ENCODE results near the gene MRTFA.

The MRTFA gene

DNA sequence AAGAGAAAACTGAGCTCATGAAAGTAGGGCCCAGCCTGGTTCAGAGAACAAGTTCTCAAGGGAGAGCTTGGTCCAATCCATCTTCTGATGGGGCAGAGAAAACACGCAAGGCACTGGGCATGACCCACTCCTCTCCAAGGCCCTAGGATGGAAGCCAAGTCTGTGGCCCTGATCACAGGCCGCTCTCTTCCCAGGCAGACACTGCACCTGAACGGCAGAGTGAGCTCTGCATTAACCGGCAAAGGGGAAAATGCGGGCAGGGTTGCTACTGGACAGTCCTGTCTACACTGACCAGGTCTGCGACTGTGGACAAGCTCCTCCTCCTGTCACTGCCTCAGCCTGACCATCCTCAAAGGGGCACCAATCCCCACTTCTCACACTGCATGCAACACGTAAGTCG, 216.8 kb downstream of the MRTFA start:
- no peak for DNase-seq

DNA sequence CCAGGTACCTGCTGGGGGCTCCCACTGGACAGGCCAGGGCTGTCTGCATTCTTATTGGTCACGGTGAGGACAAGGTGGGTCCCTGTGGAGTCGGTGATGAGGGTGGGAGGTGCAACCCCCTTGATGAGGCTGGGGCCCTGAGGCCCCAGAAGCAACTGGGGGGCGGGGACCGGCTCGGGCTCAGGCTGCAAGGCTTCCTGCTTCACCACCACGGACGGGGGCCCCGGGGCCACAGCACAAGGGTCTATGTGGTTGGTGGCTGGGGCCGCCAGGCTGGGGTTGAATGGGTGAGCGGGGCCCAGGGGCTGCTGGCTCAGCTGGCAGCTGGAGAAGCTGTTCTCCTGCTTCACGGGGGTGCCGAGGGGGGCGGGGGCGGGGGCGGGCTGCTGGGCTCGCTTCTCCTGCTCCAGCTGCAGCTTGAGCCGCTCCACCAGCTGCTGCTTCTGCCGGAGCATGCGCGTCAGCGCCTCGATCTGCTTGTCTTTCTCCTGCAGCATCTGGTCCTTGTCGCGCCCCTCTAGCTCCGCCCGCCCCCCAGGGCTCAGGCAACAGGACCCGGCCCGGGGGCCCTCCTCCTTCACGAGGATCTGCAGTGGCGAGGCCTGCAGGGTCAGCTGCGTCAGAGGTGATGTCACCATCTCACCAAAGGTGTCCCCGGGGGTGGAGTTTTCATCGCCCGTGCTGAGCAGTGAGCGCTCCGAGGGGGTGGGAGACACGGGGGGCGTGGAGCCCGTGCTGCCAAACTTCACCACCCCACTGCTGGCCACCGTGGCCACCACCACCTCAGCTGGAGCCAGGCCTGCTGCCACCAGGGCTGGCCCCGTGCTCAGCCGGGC, 217.9 kb downstream of the MRTFA start:
- DNase-seq = no peak

DNA sequence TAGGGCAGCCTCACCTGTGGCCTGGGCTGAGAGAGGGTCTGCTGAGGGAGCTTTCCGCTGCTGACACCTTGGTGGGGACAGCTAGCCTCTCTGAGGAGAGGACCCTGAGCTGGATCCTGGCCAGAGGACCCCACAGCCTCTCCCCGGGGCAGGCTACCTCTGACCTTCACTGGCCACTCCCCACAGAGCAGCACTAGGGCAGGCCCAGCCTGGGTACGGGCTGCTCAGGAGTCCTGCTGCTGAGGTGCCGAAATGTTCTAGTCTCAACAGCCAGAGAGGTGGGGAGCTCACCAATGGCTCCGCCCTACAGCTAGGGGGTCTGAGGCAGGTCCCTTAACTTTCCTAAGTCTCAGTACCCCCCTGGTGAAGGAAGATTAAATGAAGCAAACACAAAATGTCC, 218.6 kb downstream of the MRTFA start:
- no peak for DNase-seq

DNA sequence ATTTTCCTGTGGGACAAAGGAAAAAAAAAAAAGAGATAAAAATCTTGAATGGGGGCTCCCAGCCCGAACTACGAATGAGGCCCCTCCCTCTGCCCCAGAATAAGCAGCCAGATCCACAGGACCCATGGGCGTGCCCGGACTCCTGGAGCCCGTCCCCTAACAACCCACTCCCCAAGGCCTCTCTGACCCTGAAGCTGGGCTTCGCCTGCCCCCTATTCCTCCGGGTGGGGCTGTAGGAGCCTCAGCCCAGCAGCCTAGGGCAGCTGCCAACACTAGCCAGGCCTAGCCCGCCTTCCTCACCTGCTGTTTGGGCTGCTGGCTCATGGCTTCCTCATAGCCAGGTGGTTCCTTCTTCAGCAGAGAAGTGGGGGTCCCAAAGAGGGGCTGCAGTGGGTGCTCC, 219.5 kb downstream of the MRTFA start:
- no peak for DNase-seq

DNA sequence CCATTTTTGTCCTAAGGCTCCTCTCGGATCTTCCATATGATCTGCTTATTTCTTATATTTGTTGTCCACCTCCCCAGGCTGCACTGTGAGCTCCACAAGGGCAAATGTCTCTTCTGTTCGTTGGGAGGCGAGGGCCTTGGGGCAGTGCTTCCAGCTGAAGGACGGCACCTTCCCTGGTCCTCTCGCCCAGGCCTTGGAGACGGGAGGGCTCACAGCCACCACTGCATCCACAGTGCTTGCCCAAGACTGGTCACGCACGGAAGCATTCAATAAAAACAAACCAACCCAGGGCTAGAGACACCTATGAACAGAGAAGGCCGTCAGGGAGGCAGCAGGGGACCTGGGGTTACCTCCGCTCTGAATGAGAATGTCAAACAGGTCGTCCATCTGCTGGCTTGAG, 219.9 kb downstream of the MRTFA start:
- no peak for DNase-seq

DNA sequence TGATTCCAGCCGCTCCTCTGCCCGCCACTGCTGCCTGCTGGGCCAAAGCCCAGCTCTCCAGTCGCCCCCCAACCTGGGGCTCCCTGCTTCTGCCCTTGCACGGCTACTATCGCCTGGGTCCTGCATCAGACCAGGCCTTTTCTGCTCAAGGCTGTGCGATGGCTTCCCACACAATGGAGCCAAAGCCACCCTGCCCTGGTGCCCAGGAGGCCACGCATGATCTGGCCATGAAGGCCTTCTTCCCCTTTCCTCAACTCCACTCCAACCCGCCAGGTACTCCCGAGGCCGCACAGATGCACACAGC, 220.3 kb downstream of the MRTFA start:
- no peak for DNase-seq

DNA sequence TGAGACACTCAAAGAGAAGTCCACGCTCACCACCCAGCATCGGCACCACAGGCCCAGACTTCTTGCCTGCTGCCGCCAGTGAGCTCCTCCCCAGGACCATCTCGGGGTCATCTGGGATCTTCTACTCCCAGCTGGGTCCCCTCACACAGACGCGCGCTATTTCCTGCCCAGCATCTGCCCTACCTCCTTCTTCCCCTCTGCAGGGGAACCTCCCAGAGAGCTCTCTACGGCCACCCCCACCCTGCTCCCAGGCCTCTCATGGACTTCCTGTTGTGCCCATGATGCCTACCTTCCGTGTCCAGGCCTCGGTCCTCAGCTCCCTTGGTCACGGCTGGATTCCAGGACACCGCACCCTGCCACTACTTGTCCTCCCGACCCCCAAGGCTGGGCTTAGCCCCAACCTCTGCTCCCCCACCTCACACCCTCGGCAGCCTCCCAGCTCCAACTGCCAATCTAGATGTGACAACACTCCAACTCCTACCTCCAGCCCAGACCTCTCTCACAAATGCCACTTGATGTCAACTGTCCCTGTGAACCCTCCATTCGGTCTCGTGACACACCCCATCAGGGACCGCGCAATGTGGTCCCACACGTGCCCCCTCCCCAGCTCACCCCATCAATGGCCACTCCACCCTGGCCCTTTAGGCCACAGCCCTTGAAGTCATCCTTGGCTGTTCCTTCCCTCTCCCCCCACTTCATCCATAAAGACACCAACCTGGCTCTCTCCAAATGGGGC, 220.8 kb downstream of the MRTFA start:
- DNase-seq = no peak

DNA sequence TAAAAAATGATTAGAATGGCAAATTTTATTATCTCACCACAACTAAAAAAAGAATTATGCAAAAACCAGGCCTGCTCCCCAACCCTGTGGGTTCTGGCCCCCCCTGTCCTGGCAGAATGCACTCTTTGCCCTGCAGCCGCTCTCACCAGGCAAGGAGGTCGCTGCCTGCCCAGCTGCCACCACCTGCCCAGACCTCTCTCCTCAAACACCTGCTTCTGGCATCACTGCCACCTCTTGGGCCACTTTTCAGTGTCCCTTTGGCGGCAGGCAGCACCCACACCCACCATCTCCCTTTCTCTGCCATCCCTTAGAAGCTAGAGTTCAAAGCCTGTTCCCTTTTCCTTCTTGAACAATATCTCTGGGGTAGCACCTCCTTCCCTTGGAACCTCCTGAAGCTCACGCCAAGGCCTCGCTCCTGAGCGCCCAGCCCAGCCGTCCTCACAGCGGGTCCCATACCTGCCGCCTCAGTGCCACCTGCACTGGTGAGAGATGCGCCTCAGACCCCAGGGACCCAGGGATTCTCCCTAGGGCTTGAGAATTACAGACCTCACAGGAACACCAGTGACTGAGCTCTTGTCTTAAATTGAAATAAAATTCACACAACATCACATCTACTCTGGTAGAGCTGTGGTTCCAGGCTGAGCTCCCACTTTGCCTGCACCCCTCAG, 221.5 kb downstream of the MRTFA start:
- no peak for DNase-seq

DNA sequence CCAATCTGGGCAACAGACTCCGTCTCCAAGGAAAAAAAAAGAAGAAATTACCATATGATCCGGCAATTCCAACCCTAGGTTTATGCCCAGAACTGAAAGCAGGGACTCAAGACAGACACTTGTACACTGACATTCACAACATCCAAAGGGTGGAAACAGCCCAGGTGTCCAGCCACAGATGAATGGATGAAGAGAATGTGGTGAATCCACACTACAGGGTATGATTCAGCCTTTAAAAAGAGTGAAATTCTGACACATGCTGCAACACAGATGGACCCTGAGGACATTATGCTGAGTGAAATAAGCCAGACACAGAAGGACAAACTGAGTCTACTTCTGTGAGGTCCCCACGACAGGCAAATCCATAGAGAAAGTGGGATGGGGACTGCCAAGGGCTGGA, 222.2 kb downstream of the MRTFA start:
- no peak for DNase-seq

DNA sequence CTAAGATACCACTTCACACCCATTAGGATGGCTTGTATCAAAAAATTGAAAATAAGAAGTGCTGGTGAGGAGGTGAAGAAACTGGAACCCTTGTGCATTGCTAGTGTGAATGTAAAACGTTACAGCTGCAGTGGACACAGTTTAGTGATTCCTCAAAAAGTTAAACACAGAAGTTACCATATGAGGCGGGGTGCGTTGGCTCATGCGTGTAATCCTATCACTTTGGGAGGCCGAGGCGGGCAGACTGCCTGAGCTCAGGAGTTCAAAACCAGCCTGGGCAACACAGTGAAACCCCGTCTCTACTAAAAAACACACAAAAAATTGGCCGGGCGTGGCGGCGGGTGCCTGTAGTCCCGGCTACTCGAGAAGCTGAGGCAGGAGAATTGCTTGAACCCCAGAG, 222.6 kb downstream of the MRTFA start:
- no peak for DNase-seq

DNA sequence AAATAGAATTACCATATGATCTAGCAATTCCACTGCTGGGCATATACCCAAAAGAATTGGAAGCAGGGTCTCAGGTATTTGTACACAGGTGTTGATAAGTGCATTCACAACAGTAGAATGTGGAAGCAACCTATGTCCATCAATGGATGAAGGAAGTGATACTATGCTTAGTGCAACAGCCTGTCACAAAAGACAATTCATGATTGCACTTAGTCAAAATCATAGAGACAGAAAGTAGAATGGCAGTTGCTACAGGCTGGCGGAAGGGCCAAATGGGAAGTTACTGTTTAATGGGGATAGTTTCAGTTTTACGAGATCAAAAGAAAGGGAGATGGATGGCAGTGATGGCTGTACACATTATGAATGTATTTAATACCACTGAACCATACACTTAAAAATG, 224.1 kb downstream of the MRTFA start:
- no peak for DNase-seq

DNA sequence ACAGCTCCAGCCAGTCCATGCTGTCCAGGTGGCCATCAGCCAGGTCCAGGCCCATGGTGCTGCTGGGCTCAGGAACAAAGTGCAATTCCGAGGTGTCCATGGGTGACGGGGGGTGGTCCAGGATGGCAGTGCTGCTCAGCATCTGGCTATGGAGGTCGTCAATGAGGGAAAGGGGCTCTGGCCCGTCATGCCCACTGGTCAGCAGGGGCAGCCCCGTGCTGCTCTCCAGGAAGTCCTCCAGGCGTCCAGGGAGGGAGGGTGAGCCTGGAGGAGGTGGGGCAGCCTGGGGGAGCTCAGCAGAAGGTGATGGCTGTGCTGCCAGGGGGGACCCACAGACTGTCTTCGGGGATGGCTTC, 225.0 kb downstream of the MRTFA start:
- DNase-seq = no peak

DNA sequence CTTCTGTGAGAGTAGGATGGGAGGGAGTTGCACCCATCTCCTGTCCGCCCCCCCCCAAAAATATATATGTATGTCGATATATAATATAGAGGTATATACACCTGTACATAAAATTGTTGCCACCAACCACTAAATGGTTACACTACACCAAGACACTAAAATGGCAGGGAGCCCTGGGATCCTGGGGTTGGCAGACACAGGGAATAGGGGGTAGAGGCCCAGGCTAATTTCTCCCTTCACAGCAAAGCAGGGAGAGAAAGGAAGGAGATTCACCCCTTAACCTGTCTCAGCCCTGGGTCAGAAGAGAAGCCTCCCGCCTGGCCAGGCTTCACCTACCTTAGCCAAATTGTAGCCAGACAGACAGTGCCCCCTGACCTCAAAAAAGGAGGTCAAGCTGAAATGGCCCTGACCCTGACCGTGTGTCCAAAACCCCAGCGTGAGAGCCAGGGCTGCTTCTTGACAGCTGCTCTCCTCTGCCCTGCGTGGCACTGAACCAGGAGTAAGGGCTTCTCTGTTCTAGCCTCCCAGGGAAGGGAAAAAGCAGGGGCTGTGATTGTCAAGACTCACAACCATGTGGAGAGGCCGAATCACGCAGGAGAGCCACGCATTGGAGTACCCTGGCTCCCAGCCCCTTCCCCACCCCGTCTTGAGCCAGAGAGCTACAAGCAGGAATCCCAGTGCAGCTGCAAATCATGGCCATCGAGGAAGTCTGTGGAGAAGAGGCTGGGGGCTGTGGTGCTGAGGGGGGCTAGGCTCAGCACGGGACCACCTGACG, 225.6 kb downstream of the MRTFA start:
- DNase-seq = no peak

DNA sequence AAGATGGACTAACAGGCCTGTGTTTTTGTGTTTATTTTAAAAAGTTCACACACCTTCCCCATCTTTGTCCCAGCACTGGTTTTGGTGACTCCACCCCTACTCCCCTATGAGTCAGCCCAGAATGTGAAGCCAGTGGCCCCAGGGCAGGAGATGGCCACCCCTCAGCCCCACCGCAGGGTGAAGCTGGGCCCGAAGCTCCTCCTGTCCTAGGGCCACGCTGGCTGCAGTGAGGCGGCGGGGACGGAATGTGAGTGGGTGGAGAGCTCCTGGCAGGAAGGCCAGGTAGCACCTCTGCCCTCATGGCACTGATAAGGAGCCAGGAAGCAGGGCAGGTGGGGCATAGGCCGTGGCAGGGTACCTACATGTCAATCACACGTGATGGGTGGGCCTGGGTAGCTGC, 226.2 kb downstream of the MRTFA start:
- no peak for DNase-seq

DNA sequence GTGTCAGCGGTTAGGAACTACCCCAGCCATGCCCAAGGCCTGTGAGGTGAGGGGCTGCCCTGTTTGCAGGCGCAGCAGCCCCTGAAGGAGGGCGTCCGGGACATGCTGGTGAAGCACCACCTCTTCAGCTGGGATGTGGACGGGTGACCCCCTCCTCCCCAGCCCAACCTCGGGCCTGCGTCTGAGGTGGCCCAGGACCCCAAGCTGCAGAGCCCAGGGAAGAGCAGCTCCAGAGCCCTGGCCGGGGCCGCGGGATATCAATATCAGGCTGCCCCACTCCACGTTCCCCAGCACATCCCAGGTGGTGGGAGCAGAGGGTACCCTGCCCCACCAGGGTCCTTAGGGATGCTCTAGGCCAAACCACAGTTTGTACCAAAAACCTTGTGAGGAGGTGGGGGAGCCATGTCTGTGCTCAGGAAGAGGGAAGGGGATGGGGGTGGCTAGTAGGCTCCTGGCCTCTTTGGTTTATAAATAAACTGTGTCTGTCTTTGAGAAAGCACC, 226.9 kb downstream of the MRTFA start:
- DNase-seq = no peak

DNA sequence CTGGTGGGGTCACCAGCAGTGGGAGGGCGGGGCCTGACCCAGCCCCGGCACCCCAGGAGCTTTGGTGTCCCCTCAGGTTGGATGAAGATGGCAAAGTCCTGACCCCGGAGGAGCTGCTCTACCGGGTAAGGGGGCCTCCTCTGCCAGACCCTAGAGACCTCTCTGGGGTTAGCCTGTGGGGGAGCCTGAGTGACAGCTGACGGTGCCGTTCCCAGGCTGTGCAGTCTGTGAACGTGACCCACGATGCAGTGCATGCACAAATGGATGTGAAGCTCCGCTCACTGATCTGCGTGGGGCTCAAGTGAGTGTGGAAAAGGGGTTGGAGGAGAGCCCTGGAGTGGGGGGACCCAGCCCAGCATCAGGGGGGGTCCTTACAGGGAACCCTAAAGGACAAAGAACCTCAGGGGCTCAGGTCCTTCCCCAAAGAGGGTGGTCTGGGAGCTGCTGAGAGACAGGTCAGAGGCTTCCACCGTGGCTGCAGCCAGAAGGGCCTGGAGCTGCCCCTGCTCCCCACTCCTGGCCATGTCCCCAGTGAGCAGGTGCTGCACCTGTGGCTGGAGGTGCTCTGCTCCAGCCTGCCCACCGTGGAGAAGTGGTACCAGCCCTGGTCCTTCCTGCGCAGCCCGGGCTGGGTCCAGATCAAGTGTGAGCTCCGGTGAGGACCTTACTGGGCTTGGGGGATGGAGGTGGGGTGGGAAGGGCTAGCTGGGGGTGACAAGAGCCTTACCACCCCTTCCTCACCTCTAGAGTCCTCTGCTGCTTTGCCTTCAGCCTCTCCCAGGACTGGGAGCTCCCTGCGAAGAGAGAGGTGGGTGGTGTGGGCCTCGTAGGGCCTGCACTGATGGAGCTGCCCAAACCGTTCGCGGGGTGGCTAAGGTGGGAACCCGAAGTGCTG, 227.6 kb downstream of the MRTFA start:
- DNase-seq = no peak

DNA sequence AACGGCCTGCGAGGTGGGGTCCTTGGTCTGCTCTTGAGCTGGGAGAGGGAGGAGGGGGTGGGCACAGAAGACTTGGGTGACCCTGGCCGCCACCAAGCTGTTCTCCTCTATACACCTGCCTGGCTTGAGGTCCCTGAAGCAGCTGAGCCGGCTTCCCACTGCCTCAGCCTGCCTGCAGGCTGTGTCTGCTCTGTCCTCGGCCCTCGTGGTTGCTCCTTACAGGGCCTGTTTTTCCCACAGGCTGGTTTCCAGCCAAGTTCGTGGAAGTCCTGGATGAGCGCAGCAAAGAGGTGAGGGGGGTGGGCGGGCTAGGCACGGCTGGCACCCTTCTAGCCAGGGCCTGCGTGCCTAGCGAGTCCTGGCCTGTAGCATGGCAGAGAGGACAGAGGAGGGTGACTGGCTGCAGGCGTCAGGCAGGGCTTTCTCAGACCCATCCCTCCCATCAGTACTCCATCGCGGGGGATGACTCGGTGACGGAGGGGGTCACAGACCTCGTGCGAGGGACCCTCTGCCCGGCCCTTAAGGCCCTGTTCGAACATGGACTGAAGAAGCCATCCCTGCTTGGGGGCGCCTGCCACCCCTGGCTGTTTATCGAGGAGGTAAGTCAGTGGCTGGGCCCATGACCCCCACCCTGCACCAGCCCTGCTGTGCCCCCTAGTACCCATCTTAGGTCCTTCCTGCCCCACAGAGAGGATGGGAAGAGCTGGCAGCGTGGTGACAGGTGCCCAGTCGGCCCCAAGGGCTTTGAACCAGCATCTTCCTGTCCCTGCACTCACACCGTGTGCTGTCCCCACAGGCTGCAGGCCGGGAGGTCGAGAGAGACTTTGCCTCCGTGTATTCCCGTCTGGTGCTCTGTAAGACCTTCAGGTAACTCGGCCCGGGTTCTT, 228.4 kb downstream of the MRTFA start:
- no peak for DNase-seq

DNA sequence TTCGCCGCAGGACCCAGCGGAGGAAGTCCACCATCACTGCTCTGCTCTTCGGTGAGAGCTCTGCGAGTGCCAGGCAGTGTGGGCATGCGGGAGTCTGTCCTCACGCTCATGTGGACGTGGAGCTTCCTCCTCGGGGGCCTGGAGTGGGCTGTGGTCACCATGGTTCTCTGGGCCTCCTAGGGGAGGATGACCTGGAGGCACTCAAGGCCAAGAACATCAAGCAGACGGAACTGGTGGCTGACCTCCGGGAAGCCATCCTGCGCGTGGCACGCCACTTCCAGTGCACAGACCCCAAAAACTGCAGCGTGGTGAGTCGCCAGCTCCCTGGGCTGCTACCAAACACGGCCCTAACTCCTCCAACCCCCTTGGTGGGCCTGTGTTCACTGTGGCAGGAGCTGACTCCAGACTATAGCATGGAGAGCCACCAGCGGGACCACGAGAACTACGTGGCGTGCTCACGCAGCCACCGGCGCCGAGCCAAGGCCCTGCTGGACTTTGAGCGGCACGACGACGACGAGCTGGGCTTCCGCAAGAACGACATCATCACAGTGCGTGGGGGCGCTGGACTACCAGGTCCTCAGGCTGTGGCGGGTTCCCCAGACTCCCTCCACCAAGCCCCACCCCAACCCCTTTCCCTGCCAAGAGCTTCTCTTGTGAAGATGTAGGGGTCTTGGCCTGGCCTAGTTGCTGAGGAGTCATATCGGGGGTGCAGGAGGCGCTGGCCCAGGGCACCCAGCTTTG, 229.3 kb downstream of the MRTFA start:
- no peak for DNase-seq

DNA sequence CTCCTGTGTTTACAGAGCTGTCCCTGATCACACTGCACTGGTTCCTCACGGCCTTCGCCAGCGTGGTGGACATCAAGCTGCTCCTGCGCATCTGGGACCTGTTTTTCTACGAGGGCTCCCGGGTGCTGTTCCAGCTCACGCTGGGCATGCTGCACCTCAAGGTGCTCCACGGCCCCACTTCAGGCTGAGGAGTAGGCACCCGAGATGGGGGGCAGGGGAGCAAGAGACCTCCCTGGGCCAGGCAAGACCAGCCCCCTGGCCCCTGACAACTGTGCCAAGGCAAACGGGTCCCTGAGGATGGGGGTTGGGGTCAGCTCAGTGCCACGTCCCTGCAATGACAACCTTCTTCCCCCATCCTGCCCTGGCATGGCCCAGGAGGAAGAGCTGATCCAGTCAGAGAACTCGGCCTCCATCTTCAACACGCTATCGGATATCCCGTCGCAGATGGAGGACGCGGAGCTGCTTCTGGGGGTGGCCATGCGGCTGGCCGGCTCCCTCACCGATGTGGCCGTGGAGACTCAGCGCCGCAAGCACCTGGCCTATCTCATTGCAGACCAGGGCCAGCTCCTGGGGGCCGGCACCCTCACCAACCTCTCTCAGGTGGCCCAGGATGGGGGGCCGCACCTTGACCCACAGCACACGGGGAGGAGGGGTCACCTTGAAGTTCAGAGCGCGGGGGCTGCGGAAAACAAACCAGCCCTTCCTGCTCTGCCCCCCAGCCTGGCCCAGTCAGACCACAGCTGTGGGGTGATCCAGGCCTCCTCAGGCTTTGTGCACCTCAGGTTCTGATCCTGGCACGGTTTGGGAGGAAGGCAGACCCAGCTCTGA, 230.2 kb downstream of the MRTFA start:
- no peak for DNase-seq

Measured in NCI-H1436 (cell line).